Psoas muscle (tissue), 8 donors: ENCODE data around the gene C19orf38. TPM values are rescaled to one million over a fixed set of nuclear protein-coding genes. Genes with fewer than 3 reads are reported as not detected.

Experiments used
- ATAC-seq, 4 donors: fragments of 200-7000 bp; cut with Tn5 transposase; one replicate each; pipeline ENCODE4 v1.9.1; 2020; ENCODE audit warnings: moderate library complexity in 3 of 4, mild to moderate bottlenecking in 2 of 4
- DNase-seq, 2 donors: peaks; one replicate each; pipeline ENCODE4 v3.0.0-alpha.2; 2020
- H3K27ac ChIP-seq: fragments of 200-600 bp; one replicate; pipeline ENCODE4 v1.8.0; 2022
- H3K27me3 ChIP-seq, 3 donors: fragments of 200-600 bp in 1 of 3; one replicate each; pipeline versions ENCODE4 v1.6.1 to v1.8.0; 2013 to 2022; ENCODE audit warnings: low read length in 2 of 3, mild to moderate bottlenecking in 2 of 3, moderate library complexity in 1 of 3; ENCODE audit not compliant: insufficient read depth in 3 of 3
- H3K36me3 ChIP-seq, 2 donors: fragments of 200-600 bp in 1 of 2; one replicate each; pipeline versions ENCODE4 v1.6.1 to v1.8.0; 2013 to 2022; ENCODE audit warnings: low read depth in 1 of 2, mild to moderate bottlenecking in 1 of 2, moderate library complexity in 1 of 2; ENCODE audit not compliant: insufficient read depth in 1 of 2
- H3K4me1 ChIP-seq: fragments of 200-600 bp; one replicate; pipeline ENCODE4 v1.8.0; 2022
- H3K4me3 ChIP-seq: fragments of 200-600 bp; one replicate; pipeline ENCODE4 v1.8.0; 2022; ENCODE audit warnings: mild to moderate bottlenecking
- H3K9me3 ChIP-seq: fragments of 200-600 bp; one replicate; pipeline ENCODE4 v1.8.0; 2022
- WGBS, 3 donors: extraction: QIAGEN DNeasy Blood & Tissue Kit; methylation state at CpG; one replicate each; pipeline versions ENCODE4 v1.1.6 to v1.1.7; 2013; 5-methylcytosine and 5-hydroxymethylcytosine counted together
- intact Hi-C, 2 donors: fragments of 100-400 bp; cut with DNase I; formaldehyde crosslinking; loops; one replicate each; pipeline versions ENCODE4 v1.11.0 to v1.14.2; 2022
- polyA plus RNA-seq, 3 donors: library from polyadenylated mRNA; stranded (reverse); fragments of 200-250 nt; gene quantifications; one replicate each; pipeline ENCODE4 v1.2.3, GENCODE V29; 2013
- total RNA-seq, 4 donors: library from RNA; stranded (reverse); fragmentation: NEBNext Ultra II Directional in 2 of 4; extraction: Animal tissue kit (Norgen Biotek cat#: 25700) in 2 of 4; gene quantifications; one replicate each; pipeline versions ENCODE4 v1.2.1 to v1.2.4, GENCODE V29; 2021 to 2023
- TF ChIP-seq, protein P1 (sequence below): fragments of 200-600 bp; IDR thresholded peaks from one replicate; pipeline ENCODE4 v1.8.0; 2022; ENCODE audit warnings: antibody characterized with exemption
- donor health status: healthy with polysubstance abuse.
- donor health status: DM: no; HTN: no; CAD: no; lungs with moderate emphysema.
- donor health status: Bipolar disorder and iron deficiency.
- donor health status: healthy.
- donor health status: DM: yes; HTN: yes; CAD: no.
- donor health status: DM: no; HTN: no; CAD: no.
- donor health status: DM: no; HTN: no; CAD: no.
- donor health status: DM: yes; HTN: yes; CAD: no.

Gene C19orf38
- total and polyA plus RNA-seq, 7 donors = 0.30 to 2.9 (median 1.3) TPM

GRCh38 chr19:10862561-10863106, 14.4 kb downstream of the C19orf38 start:
- 80 to 82% (median 81%) methylated on average over 6 of the region's 6 CpGs for WGBS, 3 donors
- Histone ChIP-seq H3K27me3 (no peaks in the 10 kb centered on the region), H3K27ac (no peak overlapping the region), H3K4me1 (no peaks in the 10 kb centered on the region), H3K4me3 (no peak overlapping the region), H3K36me3 (no peaks in the 10 kb centered on the region), H3K9me3 (no peaks in the 10 kb centered on the region)
- intact Hi-C loops = loop anchor here in 1 of 2 donors (5.0 kb wide), 2 partner anchors 90 to 140 kb away; no protein-coding TSS in a partner anchor
- TF ChIP-seq, protein P1, sequence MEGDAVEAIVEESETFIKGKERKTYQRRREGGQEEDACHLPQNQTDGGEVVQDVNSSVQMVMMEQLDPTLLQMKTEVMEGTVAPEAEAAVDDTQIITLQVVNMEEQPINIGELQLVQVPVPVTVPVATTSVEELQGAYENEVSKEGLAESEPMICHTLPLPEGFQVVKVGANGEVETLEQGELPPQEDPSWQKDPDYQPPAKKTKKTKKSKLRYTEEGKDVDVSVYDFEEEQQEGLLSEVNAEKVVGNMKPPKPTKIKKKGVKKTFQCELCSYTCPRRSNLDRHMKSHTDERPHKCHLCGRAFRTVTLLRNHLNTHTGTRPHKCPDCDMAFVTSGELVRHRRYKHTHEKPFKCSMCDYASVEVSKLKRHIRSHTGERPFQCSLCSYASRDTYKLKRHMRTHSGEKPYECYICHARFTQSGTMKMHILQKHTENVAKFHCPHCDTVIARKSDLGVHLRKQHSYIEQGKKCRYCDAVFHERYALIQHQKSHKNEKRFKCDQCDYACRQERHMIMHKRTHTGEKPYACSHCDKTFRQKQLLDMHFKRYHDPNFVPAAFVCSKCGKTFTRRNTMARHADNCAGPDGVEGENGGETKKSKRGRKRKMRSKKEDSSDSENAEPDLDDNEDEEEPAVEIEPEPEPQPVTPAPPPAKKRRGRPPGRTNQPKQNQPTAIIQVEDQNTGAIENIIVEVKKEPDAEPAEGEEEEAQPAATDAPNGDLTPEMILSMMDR = no peak
- DNase-seq = no peak
- ATAC-seq = no peak

GRCh38 chr19:10863107-10863717, 15.0 kb downstream of the C19orf38 start:
- DNase-seq = peak in 1 of 2 donors; percentile 33
- Histone ChIP-seq H3K4me3 (no peak overlapping the region), H3K9me3 (no peaks in the 10 kb centered on the region), H3K36me3 (no peaks in the 10 kb centered on the region), H3K4me1 (no peaks in the 10 kb centered on the region), H3K27me3 (no peaks in the 10 kb centered on the region), H3K27ac (no peak overlapping the region)
- ATAC-seq = no peak
- intact Hi-C loops = loop anchor here in 1 of 2 donors (5.0 kb wide), 2 partner anchors 91 to 141 kb away; no protein-coding TSS in a partner anchor
- TF ChIP-seq, protein P1 = no peak
- 50 to 68% (median 59%) methylated on average over 18 of the region's 18 CpGs for WGBS, 3 donors

- no peaks in the 10 kb centered on the region for H3K27me3 ChIP-seq
- intact Hi-C loops = loop anchor here (2.0 to 5.0 kb wide), 3 partner anchors 92 to 148 kb away; no protein-coding TSS in a partner anchor
- ATAC-seq = peak; percentile 76 to 88 (median 80)
- peak; percentile 86 to 92 for DNase-seq
- peak overlapping the region; percentile 16 for H3K4me3 ChIP-seq
- TF ChIP-seq, protein P1 = peak; percentile 84
- no peaks in the 10 kb centered on the region for H3K36me3 ChIP-seq
- 13 to 18% (median 14%) methylated on average over 6 of the region's 6 CpGs for WGBS, 3 donors
- H3K27ac ChIP-seq = no peak overlapping the region
- H3K4me1 ChIP-seq = no peaks in the 10 kb centered on the region
- no peaks in the 10 kb centered on the region for H3K9me3 ChIP-seq
Measured at GRCh38 chr19:10864538-10864899, 16.3 kb downstream of the C19orf38 start.

DNA sequence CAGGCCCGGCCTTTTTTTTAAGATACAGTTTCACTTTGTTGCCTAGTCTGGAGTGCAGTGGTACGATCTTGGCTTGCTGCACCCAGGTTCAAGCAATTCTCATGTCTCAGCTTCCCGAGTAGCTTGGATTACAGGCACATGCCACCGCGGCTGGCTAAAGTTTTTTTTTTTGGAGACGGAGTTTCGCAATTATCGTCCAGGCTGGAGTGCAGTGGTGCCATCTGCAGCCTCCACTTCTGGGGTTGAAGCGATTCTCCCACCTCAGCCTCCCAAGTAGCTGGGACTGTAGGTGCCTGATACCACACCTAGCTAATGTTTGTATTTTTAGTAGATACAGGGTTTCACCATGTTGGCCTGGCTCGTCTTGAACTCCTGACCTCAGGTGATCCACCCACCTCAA, 18.3 kb downstream of the C19orf38 start:
- TF ChIP-seq, protein P1 = no peak
- Histone ChIP-seq H3K4me1 (no peaks in the 10 kb centered on the region), H3K36me3 (no peaks in the 10 kb centered on the region), H3K9me3 (no peaks in the 10 kb centered on the region), H3K27ac (no peak overlapping the region), H3K4me3 (no peak overlapping the region), H3K27me3 (no peaks in the 10 kb centered on the region)
- intact Hi-C loops = loop anchor here in 1 of 2 donors (5.0 kb wide), 1 partner anchor 99 kb away; no protein-coding TSS in a partner anchor
- DNase-seq (no peak), ATAC-seq (no peak)
- WGBS, 3 donors = 43 to 66% (median 46%) methylated on average over 10 of the region's 10 CpGs
